ENCODE data around the gene LRRC61.
"Not testable (repeated sequence)": the region's sequence is repeated elsewhere in the genome, so short reads cannot be mapped to it uniquely, and the experiment has no call there.

LRRC61 gene

DNA sequence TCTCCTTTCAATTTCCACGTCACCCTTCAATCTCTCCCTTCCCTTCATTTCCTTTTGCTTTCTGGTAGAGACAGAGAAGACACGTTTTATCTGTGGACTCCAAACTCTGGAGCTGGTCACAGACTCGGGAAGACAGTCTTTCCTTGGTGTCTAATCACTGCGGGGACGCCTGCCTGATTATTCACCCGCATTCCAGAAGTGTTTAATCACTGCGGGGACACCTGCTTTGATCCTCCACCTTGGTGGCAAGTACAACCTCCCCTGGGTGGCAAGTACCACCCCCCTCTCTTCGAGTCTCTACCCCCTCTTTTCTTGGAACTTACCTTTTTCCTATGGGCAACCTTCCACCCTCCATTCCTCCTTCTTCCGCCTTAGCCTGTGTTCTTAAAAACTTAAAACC lies 15.3 kb upstream of the LRRC61 start:
- no peak for DNase-seq

DNA sequence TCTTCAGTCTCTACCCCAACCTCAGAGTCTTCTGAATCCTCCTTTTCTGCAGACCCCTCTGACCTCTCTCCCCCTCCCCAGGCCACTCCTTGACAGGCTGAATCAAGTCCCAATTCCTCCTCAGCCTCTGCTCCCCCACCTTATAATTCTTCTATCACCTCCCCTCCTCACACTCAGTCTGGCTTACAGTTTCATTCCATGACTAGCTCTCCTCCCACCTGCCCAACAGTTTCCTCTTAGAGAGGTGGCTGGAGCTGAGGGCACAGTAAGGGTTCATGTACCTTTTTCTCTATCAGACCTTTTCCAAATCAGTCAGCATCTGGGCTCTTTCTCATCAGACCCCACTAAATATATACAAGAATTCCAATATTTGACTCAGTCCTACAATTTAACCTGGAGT lies 14.6 kb upstream of the LRRC61 start:
- DNase-seq = no peak

DNA sequence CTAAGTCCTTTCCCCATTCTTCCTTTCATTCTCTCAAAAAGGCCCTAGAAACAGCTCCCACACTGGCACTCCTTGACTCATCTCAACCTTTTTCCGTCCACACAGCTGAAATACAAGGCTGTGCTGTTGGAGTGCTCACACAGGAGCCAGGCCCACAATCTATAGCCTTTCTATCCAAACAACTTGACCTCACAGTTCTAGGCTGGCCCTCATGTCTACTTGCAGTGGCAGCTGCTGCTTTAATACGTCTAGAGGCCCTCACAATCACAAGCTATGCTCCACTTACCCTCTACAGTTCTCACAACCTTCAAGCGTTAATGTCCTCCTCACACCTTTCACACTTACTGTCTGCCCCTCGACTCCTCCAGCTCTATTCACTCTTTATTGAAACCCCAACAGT lies 12.0 kb upstream of the LRRC61 start:
- DNase-seq = no peak

DNA sequence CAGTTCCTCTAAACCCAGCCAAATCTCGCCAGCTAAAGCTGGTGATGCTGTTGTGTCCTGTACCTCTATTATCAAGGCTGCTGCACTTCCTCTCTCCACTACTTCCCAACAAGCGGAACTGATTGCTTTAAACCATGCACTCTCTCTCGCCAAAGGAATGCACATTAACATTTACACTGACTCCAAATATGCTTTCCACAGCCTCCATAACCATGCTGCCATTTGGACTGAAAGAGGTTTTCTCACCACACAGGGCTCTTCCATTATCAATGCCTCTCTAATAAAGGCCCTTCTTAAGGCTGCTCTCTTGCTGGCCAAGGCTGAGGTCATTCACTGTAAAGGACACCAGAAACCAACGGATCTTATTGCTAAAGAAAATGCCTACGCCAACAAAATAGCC lies 11.4 kb upstream of the LRRC61 start:
- DNase-seq = no peak

DNA sequence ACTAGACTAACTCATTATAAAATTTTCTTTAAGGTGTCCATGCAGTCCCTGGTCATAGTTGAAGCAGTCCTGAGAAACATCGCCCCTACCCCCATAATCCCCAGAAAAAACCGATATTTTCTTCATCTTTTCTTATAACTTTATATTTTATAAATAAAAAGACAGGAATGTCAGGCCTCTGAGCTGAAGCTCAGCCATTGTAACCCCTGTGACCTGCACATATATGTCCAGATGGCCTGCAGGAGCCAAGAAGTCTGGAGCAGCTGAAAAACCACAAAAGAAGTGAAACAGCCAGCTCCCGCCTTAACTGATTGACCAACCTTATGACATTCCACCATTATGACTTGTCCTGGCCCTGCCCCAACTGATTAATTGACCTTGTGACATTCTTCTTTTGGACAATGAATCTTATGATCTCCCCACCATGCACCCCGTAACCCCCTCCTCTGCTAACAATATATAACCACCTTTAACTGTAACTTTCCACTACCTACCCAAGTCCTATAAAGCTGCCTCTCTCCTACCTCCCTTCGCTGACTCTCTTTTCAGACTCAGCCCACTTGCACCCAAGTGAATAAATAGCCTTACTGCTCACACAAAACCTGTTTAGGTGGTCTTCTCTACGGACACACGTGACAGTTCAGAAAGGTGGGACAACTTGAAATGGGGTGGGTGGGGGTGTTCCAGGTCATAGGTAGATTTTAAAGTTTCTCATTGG lies 10.3 kb upstream of the LRRC61 start:
- DNase-seq = not testable (repeated sequence)

DNA sequence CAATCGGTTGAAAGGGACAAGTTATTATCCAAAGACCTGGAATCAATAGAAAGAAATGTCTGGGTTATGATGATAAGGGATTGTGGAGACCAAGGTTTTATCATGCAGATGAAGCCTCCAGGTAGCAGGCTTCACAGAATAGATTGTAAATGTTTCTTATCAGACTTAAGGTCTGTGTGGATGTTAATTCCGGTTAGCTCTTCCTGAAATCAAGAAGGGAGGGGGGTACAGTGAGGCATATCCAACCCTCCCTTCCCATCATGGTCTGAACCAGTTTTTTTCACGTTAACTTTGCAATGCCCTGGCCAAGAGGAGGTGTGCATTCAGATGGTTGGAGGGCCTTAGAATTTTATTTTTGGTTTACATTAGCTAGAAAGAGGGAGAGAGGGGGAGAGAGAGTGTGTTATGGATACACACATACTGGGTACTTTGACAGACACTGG lies 9.8 kb upstream of the LRRC61 start:
- DNase-seq = no peak

DNA sequence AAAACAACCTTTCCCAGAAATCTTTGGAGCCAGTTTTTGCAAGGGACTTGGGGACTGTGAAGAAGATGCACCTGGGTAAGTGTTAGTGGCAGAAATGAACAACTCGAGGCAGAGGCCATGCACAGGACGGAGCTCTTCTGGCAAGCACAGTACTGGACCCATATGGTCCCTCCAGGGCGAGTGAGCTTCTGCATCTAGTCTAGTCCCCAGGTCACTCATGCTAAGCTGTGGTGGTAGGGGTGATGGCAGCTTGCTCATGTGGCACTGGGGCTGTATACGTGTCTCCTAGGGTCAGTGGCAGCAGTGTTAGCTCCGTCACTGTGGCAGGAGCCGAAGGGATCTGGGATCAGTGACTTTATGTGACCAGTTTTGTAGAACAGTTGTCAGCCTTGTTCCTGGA lies 9.3 kb upstream of the LRRC61 start:
- no peak for DNase-seq

DNA sequence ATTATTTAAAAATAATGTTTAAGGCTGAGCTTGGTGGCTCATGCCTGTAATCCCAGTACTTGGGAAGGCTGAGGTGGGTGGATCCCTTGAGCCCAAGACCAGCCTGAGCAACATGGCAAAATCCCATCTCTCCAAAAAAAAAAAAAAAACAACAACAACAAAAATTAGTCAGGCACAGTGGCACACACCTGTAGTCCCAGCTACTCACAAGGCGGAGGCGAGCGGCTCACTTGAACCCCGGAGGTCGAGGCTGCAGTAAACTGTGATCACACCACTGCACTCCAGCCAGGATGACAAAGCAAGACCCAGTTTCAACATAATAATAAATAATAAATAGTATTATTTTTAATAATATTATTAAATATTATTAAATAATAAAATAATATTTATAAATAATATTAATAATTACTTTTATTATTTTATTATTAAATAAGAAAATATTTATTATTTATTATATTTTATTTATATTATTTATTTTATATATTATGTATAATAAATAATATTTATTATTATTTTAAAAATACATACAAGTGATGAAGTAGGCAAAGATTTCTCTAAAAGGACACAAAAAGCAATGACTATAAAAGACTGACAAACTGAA lies 8.4 kb upstream of the LRRC61 start:
- DNase-seq = no peak

DNA sequence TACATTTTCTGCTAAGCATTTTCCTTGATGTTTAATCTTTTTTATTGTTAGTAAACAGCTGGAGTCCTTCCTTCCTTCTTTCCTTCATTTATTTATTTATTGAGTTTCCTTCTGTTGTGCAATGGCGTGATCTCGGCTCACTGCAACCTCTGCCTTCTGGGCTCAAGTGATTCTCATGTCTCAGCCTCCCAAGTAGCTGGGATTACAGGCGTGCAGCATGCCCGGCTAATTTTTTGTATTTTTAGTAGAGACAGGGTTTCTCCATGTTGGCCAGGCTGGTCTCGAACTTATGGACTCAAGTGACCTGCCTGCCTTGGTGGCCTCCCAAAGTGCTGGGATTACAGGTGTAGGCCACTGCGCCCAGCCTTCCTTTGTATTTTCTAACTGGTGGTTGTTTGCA lies 6.2 kb upstream of the LRRC61 start:
- DNase-seq = not testable (repeated sequence)

DNA sequence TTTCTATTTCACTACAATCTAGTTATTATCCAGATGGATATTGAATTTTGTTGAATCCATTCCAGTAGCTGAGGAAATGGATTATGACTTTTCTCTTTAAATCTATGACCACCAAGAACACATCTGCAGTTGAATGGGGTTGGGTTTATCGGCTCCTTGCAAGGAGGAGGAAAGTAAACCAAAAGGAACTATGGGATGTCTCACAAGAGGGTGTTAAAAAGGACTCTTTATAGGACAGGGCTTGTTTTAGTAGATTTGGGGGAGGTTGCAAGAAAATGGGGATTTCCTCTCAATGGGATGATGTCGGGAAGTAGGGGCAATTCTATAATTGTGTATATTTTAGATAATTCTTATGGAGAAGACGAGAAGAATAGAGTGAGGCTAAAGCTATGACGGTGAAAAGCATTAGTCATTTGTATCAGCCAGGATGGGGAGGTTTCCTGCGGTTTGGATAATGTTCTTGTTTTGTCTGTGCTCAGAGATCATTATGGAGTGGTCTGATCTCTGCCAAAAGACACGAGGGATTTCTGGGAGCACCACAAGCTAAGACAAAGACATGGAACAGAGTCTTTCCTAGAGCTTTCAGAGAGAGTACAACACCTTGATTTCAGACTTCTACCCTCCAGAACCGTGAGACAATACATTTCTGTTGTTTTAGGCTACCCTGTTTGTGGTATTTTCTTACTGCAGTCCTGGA lies 5.3 kb upstream of the LRRC61 start:
- no peak for DNase-seq

DNA sequence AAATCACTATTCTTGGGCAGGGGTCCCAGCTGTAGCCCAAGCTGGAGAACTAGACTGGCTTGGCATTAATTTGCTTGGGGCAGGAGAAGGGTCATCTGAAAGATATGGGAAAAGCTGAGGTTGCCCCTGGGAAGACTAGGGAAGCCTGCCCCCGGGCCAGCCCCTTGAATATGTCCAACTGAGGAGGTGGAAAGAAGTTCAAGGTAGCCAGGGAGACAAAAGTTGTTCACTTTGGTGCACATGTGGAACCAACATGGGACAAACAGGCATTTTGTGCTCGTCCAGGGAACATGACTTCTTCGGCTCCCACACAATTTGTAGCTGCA lies 1.4 kb upstream of the LRRC61 start:
- no peak for DNase-seq

DNA sequence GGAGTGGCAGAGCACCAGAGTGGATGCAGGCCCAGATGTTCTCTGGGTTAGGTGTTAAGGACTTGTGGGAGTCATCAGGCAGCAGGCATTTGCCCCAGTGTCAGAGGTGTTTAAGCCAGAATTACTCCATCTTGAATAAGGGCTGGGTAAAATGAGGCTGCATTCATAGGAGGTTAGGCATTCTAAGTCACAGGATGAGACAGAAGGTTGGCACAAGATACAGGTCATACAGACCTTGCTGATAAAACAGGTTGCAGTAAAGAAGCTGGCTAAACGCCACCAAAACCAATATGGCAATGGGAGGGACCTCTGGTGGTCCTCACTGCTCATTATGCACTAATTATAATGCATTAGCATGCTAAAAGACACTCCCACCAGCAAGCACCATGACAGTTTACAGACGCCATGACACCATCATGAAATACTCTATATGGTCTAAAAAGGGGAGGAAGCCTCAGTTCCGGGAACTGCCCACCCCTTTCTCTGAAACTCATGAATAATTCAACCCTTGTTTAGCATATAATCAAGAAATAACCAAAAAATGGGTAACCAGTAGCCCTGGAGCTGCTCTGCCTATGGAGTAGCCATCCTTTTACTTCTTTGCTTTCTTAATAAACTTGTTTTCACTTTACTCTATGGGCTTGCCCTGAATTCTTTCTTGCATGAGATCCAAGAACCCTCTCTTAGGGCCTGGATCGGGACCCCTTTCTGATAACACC lies 882 bp upstream of the LRRC61 start:
- peak; percentile 83 for DNase-seq

DNA sequence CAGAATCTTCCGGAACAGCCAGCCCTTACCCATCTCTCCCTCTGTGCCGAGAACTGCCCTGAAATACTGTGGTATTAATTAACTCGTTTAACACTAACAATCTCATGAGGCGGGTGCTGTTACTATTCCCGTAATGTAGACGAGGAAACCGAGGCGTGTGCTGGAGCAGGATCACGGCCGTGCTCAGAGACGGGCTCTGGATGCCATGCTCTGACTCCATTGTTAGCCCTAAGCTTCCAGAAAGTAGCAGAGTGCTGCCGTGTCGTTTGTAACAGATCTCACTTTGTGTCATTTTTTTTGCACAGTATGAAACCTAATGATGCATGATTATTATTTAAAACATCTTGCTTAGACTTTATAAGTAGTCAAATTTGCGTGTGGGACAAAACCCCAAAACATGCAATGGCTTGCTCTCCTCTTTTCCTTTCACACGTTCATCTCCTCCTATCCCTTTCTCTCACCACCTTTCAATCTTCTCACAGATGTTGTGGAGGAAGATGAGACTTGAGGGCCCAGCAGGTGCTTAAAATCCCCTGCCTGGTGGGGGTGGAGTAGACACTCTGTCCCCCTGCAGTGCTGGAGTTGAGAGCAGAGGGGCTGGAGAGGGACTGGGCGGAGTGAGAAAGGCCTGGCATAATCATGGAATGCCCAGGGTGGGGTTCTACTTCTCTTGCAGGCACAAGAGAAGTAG lies 672 bp downstream of the LRRC61 start:
- DNase-seq = peak; percentile 38

DNA sequence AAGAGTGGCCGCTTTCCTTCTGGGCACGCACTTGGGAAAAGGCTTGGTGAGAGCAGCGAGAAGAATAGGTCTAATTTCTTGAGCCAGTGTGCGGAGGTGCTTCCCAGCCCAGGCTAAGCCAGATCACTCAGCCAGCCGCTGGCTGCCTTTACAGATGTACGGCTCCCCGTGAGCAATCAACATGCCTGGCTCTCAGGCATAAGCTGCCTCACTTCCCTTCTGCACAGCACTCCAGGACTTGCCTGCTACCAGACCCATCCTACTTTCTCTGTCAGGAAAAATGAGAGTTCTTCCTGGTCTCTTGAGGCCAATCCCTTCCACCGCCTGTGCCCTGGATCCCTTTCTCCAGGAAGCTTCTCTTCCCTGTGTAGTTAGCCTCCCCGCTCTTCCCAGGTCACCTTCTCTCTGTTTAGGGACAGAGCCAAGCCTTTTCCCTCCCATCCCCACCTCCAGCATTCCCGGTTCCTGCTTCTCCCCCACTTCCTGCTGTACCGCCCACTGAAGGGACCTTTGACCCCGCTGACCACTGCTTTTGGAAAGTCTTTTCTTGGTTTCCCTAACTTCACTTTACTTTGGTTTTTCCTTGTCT lies 1.3 kb downstream of the LRRC61 start:
- peak; percentile 20 for DNase-seq

DNA sequence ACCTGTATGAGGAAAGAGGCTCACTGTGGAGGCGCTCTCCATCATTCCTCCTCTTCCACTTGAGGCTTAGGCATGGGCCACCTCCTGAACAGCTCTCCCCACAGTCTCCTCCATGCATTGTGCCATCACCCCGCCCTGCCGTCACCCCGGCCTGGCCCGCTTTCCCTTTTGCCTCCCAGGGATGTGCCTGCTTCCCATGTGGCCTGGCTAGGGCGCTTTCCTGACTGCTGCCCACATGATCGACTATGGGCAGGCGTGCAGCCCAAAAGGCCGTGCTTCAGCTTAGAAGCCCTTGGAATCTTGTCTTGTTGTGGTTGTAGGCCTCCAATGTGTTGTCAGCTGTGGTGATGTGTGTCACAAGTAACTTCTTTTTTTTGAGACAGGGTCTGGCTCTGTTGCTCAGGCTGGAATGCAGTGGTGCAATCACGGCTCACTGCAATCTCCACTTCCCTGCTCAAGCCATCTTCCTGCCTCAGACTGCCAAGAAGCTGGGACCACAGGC lies 2.0 kb downstream of the LRRC61 start:
- DNase-seq = peak; percentile 96

DNA sequence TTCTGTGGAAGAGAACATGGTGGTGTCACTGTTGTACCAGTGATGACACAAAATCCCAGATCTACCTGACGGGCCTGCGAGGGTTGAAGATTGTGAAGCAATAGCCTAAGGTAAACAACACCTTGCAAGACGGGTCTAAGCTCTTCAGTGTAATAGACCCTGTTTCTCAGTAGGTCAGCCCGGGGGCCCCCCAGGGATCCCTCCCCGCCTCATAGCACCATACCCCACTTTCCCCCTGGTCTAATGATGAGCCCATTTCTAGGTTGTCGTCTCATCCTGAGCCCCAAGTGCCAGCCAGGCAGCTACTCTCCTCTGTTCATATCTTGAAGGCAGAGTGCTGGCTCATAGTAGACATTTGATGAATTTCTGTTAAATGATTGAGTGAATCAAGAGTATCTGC lies 2.7 kb downstream of the LRRC61 start:
- no peak for DNase-seq

DNA sequence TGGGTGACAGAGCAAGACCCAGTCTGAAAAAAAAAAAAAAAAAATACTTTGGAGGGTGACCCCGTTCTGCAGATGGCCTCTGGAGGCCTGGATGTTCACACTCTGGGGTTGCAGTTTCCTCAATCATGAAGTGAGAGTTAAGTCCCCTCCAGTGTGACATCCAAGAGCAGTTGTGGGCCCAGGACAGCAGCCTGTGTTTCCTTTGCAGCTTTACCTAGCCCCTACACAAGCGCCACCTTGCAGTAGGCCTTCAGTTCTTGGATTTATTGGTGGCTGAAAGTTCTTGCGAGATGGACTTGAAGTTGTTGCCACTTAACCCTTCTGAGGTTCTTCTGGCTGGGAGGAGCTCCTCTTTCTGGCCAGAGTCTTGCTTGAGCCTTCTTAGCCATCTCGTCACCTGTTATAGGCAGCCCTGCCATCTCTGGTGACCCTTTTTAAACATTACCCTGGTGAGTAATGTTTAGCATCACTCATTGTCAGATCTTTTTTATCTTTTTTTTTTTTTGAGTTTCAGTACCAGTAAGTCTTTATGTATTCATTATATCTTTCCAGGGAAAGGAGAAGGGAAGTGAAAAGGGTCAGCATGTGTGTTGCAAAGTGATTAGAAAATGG lies 3.6 kb downstream of the LRRC61 start:
- no peak for DNase-seq

DNA sequence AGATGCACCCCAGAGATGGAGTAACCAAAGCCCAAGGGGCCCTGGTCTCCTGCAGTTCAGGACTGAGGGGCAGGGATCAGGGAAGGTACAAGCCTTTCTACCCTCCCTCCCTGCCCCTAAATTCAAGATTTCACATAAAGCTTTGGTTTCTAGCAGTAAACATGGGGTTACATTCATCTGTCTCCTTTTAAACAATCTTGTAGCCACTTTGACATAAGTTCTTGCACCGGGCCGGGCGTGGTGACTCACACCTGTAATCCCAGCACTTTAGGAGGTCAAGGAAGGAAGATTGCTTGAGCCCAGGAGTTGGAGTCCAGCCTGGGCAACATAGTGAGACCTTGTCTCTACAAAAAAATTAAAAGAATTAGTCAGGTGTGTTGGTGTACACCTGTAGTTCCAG lies 4.2 kb downstream of the LRRC61 start:
- no peak for DNase-seq

DNA sequence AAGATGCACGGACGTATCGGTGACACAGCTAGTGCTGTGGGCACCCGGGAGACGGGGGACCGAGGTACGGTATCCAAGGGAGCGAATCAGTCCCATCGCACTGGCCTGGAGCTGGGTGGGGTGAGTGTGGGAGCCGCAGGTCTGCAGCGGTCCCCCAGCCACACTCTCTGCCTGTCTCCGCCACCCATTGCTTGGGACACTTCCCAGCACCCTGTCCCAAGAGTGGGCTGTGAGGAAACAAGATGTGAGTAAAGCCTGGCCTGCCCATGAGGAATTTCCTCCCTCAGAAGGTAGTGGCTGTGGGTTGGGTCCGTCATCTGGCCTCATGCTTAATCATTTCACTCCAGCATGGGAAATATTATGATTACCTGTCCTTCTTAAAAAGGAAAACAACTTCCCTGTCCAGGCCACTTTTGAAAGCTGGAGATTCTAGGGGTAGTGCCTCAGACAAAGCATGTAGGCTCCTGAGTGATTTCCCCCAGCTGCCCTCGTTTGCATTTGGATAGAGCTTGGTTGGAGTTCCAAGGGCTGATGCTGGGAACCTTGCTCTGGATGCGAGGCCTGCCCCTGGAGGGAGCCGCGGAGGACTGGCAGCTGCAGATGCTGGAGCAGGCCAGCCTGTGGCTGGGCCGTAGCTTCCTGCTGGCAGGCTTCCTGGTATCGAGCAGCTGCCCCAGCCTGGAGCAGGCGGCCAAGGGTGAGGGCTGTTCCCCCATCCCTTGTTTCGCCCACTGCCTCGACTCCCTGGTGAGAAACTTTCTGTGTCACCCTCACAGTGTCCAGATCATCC lies 6.4 kb downstream of the LRRC61 start:
- no peak for DNase-seq

DNA sequence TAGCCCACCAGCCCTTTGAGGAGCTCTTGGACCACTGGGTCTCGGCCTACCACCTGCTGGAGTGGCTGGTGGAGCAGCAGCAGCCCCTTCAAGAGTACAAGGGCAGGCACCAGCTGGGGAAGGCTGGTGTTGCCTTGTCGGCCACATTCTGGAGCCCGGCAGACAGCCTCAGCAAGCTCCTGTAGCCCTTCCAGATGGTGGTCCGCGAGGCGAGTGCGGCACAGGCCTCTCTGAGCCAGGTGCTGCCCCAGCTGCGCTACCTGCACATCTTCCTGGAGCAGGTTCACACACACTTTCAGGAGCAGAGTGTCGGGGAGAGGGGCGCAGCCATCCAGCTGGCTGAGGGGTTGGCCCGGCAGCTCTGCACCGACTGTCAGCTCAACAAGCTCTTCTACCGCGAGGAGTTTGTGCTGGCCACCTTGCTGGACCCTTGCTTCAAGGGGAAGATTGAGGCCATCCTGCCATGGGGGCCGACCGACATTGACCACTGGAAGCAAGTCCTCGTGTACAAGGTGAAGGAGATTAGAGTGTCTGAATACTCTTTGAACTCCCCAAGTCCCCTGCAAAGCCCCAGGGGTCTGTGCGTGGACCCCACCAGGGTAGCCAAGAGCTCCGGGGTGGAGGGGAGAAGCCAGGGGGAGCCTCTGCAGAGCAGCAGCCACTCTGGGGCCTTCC lies 7.2 kb downstream of the LRRC61 start:
- DNase-seq = no peak
